Stimulated activated CD8-positive, alpha-beta memory T cell treated with anti-CD3 and anti-CD28 coated beads, Interleukin-4, amount 100 ng/mL, for 4 hours (primary cell): ENCODE data around the gene FGF1.

Experiments
- DNase-seq, 2 donors: peaks; one replicate each; pipeline ENCODE4 v3.0.0-alpha.2; 2020; ENCODE audit warnings: low read depth in 2 of 2, low spot score in 1 of 2

The FGF1 gene

GRCh38 chr5:142586552-142586951 lies 99.3 kb downstream of the FGF1 start:
- no peak for DNase-seq

DNA sequence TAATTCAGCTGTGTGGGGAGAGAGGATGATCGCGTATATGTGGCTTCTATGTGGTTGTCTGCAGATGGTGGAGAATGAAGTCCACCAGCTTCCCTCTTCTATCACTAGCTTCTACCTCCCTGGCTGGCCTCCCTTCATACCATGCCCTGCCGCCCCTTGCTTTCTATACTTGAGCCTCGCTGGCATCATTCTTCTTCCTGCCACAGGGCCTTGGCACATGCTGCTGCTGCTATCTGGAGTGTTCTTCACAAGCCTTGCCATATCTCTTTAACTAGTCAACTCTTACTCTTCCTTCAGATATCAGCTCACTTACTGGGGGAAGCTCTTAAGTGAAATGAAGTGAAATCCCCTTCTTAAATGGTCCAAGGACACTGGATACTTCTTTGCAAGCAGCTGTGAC lies 100.4 kb downstream of the FGF1 start:
- no peak for DNase-seq

- no peak for DNase-seq
These were observed 101.0 kb downstream of the FGF1 start for GRCh38 chr5:142584891-142585290.

- DNase-seq, result no peak
These were observed 107.6 kb downstream of the FGF1 start for GRCh38 chr5:142578161-142578830.

DNA sequence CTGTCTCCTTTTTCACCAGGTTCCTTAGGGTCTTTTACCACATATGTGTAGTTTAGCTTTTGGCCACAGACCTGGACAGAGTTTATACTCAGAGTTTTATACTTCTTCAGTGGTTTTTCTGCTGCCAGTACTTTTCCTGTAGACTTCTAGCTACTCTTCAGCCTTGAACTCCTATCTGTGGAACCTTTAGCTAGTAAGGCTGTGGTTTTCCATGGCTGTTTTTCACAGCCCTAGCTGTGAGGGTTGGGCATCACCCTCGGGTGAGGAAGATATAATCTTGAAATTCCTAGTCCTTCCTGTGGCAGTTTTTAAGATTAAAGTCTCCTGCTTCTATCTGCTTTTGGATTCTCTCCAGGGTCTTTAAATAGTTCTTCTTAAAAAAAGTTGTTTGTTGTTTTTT lies 109.1 kb downstream of the FGF1 start:
- DNase-seq, result no peak

GRCh38 chr5:142576303-142576702 lies 109.6 kb downstream of the FGF1 start:
- DNase-seq, result no peak

DNA sequence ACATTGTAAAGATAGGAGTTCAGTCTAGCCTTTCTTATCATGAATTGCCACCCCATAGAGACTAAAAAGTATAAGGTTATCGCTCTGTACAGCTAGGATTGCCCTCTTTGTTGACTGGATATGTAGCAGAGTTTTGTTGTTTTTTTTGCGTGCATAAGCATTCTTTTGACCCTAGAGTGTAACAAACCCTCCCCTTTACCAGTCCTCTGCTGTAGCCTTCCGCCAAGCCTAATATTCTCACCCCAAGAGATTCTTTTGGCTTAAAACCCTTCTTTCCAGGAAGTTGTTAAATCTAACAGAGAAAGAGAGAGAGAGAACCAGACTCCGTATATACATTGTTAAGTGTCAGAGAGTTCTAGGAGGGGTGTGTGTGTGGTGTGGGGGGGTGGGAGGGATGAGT lies 113.9 kb downstream of the FGF1 start:
- no peak for DNase-seq

- no peak for DNase-seq
These were observed 114.5 kb downstream of the FGF1 start for GRCh38 chr5:142571371-142571770.

DNA sequence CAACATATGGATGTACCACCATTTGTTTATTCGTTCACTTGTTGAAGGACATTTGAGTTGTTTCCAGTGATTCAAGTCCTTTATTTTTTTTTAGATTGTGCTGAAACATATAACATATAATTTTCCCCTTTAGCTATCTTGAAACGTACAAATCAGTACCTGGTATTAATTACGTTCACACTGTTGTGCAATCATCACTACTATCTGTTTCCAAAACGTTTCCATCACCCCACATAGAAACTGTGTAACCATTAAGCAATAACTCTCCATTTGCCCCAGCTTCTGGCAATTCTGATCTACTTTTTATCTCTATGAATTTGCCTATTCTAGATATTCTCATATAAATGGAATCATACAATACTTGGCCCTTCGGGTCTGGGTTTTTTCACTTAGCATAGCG lies 116.0 kb downstream of the FGF1 start:
- DNase-seq, result no peak

DNA sequence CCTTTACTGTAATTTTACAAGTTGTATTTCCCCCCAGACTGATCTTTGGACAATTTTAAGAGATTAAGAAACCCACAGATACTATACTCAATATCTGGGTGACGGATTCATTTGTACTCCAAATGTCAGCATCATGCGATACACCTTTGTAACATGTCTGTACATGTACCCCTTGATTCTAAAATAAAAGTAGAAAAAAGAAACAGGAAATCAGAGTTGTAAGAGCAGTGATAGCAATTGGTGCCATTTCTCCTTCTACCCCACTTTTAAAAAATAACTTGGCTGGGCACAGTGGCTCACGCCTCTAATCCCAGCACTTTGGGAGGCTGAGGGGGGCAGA lies 116.9 kb downstream of the FGF1 start:
- DNase-seq, result no peak

- no peak for DNase-seq
These were observed 117.5 kb downstream of the FGF1 start for GRCh38 chr5:142568283-142568995.

DNA sequence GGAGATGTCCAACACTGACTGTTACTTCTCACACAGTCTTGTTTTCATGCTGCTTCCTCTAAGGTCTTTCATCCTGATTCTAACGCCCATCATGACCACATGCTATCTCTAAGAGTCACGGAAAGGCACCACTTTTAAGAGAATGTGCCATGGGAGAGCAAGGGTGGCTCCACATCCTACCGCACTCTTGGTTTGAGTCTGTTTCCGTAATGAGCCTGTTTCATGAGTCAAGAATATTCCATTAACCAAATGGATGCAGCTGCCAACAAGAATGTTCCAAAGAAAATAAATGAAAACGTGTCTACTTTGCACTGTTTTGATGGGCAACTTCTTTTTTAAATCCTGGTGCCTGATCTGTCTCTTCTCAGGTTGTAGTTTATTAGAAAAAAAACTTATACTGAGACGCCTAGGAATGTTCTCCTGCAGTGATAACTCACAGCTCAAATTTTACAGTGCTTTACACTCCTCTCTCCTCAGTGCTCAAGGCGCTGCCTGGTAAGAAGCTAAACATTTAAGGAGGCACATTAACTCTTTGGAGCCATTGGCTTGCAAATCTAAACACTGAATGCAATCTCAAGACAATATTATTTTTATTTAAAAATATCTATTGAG lies 124.3 kb downstream of the FGF1 start:
- no peak for DNase-seq

DNA sequence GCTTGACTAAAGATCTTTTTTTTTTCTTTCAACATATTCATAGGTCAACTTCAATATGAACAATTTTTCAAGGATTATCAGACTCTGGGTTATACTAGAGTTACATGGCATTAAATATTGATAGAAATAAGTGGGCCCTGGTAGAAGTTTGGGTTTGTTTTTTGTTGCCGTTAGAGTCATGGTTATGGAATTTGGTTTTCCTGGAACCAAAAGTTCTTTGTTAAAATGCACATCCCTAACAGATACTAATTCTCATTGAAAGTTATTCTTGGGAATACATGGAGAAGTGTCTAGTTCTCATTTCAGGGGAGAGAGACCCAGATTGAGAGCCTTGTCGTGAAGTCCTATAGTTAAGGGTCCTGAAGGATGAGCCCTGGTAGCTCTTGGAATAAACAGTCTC lies 124.9 kb downstream of the FGF1 start:
- no peak for DNase-seq

DNA sequence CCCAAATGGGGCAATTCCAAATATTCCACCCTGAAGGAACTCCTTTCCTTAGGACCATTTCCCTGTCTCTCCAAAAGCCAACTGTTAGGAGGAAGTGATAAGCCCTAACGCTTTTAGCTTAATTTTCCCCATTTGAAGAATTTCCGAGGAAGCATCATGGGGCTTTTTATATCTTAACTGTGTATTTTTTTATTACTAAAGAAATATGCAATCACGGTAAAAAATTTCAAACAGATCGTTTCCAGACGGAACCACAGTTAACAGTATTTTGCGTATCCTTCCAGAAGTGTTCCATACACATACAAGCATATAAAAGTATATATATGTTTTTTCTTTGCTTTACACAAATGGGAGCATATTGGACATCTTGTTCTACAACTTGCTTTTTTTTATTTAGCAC lies 133.8 kb downstream of the FGF1 start:
- no peak for DNase-seq

DNA sequence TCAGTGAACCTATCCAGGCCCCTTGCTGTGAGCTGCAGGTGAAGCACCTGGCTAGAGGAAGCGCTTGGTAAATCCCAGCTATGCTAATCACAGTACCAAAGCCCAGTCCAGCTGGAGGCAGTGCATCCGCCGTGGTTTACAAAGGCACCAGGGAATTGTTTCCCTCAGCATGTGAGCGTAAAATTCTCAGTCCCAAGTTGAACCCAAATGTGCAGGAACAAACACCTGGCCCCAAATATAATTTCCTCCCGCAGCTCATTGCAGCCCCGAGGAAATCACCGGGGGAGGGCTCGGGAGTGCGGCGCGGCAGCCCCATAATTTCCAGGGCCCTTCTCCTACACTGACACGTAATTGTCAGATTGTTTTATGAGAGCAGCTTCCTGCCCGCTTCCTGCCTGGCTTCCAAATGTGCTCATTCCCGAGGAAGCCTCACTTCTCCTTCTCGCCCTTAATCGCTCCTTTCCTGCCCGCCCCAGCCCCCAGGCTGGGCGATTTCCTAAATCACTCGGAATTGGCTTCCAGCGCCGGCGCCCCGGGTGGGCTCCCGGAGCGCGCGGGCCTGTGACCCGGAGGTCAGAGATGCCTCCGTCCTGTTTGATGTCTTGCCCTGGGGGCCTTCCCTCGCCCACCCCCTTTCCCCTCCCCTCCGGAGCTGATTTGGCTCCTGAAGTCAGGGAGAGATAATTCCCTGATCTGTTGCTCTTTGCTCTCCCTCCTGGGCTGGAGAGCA lies 134.4 kb downstream of the FGF1 start:
- DNase-seq, result no peak

DNA sequence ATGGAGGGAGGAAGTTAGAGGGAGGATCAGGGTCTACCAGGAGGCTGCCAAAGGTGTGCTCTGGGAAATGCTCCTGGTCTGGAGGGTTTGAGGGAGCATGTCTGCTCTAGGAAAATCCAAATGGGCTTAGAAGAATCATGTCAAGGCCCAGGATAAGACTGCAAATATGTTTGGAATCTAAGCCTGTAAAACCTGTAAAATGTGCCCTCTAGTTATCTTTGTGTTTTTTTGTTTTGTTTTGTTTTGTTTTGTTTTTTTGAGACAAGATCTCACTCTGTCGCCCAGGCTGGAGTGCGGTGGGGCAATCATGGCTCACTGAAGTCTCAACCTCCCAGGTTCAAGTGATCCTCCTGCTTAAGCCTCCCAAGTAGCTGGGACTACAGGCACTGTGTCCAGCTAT lies 135.4 kb downstream of the FGF1 start:
- no peak for DNase-seq

DNA sequence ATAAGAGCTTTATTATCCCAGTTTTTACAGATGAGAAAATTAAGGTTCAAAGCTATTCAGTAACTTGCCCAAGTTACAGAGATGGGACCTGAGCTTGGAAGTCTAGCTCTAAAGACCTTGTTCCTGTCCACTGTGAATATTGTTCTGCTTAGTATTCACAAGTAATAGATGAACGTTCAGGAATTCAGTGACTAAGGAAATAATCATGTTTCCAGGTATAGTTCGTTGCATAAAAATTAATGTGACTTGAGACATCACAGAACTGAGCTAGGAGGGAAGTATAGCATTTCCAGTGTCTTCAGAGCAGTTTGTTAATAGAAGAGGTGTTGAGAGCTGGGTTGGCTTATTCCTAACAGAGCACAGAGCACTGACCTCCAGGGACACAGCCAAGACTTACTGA lies 136.1 kb downstream of the FGF1 start:
- no peak for DNase-seq

- no peak for DNase-seq
These were observed 137.1 kb downstream of the FGF1 start for GRCh38 chr5:142548739-142549275.

DNA sequence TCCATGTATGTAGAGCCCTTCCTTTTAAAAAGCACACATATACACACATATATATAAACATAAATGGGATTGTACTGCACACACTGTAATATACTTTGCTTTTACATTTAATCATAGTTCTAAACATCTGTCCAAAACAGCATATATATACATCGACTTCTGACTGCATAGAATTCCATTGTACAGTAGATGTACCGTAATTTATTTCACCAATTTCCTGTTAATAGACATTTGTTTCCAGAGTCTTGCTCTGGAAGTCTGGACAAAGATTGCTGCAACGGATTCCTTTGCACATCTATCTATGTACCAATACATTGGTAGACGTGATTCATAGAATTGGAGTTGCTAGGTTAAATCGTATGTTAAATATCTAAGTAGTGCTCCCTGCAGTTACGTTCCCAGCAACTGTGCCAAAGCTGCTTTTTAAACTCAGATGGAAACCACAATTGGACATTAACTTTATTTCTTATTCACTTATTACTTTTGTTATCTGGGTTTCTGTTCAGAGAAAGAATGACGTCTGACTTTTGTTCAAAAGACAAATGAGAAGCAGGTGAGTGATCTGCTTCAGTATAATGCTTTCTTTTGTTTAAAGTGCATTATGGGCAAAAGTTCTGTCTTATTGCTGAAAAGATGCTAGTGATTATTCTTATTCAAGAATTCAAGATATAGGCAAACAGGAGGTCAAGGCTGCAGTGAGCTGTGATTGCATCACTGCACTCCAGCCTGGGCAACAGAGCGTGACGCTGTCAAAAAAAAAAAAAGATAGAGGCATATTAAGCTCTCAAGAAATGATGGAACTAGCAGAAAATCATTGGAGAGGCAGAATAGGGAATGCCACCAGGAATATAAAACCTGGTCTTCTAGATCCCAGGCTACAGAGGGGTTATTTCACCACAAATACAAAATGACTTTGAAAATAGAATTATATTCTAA lies 138.2 kb downstream of the FGF1 start:
- no peak for DNase-seq

DNA sequence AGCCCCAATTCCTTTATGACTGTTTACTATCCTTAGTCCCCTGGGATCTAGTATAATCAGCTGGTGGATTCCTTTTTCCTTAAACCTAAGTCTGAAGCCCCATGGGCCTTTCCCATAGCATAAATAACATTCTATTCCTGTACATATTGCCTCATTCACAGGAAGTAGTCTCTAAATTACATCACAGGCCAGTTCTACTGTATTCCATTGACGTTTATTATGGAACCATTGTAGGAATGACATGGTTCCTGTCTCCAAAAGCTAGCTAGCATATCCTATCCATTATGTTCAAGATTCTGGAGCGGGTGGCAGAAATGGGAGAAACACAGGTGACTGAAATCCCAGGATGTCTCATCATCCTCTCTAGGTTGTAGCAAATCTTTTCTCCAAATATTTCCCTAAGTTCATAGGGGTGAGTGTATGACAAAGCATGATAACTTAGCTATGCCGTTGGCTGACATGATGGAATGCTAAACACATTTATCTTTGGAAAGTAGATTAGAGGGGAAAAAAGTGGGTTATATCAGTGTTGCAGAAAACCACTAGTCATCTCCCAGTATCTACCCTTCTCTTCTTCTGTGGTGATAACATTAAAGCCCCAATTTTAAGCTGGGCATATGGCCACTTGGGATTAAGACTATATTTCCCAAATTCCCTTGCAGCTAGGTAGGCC lies 140.1 kb downstream of the FGF1 start:
- no peak for DNase-seq
